ENCODE measurements around the gene AFF3.

Gene AFF3

DNA sequence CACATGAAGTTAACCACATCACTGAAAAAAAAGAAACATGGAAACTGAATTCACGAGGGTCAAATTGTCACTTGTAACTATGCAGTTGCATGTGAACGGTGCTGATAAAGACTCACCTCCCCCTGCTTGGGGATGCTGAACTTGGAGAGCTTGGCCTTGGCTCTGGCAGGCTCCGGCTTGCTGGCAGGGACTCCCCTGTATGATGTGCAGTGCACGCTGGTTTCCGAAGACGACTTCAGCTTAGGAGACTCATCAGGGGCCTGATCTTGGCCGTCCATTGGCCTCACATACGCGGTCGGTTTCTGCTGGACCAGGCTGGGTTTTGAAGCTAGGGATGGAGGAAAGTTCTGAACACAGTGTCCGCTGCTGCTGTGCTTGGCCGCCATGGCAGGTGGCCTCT is 135.9 kb downstream of the AFF3 start:
- DNase-seq (ENCODE audit: low read depth) = no peak

DNA sequence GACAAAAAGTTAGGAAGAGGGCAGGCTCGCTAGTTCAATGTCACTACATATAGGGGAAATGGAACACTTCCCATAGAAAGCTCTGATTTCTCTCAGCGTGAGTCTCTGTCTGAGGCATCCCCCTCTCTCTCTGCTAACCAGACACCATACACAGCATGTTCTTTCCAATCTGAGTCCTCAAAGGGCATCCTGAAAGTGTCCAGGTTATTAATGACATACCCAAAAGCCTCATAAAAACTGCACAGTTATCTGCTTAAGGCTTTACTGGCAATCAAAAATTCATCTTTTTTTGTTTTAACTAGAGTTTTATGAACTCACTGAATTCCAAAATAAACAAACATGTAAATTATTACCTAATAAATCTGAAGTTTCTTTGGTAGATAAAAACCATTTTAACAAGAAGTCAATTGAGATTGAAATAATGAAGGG is 137.4 kb downstream of the AFF3 start:
- no peak for DNase-seq (ENCODE audit: low read depth)

DNA sequence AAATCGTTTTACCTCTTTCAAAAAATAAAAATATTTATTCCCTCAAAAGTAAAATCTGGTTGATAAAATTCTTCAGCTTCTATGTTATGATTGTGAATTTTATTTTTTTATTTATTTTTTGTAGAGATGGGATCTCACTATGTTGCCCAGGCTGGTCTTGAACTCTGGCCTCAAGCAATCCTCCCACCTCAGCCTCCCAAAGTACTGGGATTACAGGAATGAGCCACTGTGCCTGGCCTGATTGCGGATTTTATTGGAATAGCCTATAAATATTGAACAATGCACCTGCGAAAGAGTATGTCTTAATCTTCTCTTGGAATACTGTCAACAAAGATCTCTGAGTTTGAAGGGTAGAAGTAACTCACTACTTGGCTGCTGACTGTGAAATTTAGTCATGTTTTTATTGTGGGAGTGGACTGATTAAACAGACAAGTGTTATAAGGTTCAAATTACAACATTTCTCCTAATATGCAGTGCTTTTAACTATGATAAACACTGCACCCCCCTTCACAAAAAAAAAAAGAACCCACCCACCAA is 138.0 kb downstream of the AFF3 start:
- no peak for DNase-seq (ENCODE audit: low read depth)

DNA sequence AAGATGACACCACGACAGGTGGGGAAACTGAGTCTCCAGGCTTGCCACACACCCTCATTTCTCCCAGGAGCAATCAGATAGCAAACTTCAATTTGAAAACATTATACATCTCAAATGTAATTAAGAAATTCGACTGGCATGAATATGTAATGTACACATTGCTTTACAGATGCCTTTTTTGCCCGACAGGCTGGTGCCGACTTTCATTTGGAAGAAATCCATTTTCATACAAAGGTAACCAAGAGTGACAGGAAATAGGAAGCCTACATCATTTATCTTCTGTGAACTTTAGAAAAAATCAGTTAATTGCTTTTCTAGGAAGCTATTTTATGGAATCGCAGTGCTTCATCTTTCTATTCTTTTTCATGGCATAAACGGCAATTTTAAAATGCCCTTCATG is 140.3 kb downstream of the AFF3 start:
- DNase-seq (ENCODE audit: low read depth) = no peak

DNA sequence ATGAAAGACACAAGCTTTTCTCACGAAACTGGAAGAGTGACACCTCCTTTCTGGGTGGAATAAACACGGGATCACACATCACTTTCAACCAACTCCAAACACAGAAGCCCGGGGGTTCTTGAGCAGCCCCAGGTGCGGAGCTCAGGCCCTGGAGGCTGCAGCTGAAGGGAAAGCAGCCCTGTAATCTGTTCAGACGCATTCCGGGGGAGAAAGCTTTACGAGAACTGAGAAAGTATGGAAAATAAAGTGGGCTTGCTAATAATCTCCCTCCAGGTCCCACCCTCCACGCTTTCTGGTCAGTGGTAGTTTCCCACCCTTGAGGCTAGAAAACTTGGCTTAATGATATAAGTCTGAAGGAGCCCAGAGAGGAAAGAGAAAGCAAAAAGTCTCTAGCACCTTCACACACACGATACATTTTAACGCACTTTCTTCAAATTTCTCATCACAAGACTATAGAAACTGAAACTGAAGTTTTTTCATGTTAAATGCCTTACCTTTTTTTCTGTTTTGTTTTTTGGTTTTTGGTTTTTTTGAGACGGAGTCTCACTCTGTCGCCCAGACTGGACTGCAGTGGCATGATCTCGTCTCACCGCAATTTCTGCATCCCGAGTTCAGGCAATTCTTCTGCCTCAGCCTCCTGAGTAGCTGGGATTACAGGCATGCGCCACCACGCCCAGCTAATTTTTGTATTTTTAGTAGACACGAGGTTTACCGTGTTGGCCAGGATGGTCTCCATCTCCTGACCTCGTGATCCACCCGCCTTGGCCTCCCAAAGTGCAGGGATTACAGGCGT is 141.3 kb downstream of the AFF3 start:
- DNase-seq (ENCODE audit: low read depth) = no peak

DNA sequence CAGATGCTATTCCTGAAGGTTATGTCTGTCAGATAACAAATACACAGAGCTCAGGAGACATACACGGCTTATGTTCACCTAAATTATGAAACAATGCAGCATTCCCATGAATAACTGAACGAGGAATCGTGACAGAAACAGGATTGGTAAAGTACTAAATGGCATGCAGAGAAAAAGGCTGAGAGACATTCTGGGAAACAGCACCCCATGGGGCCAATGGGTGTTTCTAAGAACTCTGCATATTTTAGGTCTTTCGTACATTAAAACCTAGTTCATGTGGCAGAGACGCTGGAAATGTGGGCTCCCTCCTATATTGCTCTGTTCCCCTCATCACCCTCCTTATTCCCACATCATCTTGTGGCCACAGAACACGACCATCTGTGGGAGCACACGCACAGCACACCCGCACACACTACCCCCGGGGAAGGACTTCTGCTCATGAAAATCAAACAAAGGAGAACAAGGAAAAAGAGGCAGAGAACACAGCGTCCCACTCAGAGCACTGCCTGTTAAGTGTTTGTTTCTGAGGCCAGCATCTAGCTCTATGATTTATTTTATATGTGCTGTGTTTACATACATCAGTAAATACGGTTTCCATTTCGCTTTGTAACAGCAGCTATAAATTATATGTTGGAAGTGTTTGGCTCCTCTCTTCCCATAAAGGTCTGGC is 143.6 kb downstream of the AFF3 start:
- no peak for DNase-seq (ENCODE audit: low read depth)

DNA sequence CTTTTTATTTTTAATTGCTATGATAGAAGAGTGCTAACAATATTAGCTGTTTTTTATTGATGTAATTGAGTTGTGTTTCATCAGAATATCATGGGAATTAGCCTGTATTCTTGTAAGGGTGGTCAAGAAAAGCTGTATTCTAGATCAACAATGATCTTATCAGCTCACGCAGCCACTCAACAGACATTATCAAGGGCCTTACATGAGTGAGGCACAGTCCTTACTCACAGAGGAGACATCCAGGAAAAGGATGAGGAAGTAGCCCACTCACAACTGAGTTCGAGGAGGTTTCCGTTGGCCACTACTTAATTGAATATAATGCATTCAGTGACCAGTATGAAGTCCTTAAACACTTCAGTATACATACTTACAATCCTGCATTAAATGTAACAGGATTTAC is 152.5 kb downstream of the AFF3 start:
- no peak for DNase-seq (ENCODE audit: low read depth)

DNA sequence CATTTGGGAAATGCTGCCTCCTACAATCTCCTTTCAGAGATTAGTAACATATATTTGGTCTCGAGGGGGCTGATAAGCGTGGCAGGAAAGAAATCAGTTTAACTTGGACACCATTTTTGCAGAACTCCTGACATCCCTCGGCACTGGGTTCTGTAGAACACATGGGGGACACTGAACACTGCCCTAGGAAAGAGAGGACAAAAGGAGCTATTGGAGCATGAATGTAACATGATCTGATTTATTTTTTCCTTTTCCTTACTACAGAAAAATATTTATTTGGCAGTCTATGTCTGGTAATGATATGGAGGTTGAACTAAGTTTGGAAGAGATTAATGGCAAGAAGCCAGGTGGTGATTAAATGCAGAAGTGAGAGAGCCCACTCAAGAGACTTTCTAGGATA is 153.8 kb downstream of the AFF3 start:
- no peak for DNase-seq (ENCODE audit: low read depth)

DNA sequence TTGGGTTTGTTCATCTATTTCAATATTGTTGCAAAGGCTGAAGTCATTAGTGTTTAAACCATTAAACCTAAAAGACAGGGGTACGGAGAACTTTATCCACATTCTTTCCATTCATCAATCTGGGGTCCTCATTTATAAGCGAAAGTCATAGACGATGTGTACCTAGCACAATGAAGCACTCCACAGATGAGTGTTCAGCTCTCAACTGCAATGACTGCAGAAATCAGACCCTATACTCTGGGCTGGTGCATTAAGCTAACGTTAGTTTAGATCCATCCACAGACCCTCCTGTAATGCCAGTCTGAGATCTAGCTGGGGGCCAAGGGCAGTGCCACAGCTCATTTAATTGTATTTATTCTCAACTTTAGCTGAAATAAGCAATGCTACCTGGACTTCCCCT is 155.2 kb downstream of the AFF3 start:
- DNase-seq (ENCODE audit: low read depth) = no peak

DNA sequence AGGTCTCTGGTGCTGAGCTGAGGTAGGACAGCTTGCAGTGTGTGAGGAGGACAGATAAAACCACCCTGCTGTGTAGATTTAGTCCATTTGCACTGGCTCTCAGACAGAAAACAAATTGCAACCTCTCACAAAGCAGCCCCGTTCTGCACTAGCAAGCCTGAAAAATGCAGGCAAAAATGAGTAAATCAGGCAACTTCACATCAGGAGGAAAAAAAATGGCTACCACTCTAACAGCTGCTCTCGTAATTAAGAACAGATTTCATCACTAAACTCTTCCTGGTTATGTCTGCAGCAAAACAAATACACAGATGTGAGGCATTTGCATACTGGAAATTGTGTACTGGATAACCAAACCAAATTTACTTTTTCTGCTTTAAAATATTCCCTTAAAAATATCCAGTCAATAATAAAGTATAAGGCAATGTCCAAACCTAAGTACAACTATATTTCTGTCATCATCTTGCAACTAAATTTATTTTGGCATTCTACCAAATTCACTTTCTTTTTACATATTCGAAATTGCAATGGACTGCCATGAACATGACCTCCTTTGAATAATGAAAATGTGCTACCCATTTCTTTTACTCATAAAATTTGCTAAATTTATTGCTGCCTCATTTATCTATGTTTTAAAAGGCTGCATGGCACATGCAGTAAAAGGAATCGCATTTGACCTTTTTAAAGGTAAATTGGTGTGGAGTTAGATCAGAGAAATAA is 157.4 kb downstream of the AFF3 start:
- DNase-seq (ENCODE audit: low read depth) = no peak

DNA sequence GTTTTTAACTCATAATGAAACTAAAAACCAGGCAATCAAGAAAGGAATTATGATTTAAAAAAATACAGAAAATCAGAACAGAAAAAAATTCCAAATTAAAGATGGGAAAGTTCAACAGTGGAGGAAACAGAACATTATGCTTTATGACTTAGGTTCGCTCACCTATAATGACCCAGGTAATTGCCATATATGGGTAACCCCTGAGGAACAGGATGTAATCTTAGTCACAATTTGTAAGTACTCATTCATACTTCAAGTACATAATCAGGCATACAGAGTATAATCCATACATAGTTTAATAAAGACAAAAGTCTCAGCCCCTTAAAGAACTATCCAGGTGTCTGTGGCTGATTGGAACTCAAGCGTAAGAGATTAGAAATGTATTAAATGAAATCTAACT is 159.6 kb downstream of the AFF3 start:
- no peak for DNase-seq (ENCODE audit: low read depth)

DNA sequence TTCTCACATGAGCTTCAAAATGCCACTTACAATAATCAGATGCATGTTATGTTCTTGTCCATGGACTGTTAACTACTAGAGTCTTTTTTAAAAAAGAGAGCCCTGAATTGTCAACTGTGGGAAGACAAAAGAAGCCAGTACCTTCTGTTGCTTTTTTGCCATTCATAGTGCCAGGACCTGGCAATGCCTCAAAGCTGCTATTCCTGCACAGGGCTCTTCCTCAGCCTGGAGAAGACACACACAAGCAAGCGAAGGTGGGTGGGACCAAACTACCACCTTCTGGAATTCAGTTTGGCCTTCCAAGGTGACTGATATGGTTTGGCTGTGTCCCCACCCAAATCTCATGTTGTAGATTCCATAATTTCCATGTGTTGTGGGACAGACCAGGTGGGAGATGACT is 160.6 kb downstream of the AFF3 start:
- DNase-seq (ENCODE audit: low read depth) = no peak

DNA sequence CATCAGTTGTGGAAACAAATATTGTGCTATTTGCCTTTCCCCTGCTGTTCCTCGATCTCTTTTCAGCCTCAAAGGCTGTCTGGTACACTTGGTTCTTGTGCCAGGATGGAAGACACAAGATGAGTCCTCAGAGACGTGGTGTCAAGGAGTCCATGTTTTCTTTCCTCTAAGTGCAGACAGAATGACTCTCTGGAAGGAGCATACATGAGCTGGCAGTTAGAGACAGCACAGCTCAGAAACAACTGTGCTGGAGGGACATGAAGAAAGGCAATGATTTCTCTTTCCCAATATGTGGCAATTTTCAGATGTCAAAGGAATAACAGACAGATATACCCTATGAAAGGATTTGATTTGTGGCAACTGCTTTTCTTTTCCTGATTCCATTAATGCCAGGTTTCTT is 162.2 kb downstream of the AFF3 start:
- DNase-seq (ENCODE audit: low read depth) = no peak

DNA sequence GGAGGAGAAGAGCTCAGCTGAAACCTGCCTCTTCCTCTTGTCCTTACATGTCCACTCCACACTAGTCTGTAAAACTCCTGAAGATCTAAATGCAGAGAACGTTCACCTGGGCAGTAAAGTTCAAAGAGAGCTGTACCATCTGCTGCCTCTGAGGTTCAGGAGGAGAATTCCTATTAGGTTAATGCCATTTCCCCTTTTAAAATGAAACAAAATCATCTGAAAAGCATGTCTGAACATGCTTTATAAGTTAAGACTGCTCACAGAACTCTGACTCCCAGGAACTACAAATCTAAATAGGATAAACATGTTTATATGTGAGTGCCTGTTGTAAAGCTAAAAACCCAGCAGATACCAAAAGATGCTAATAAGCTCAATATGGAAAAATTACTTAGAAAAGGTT is 164.4 kb downstream of the AFF3 start:
- DNase-seq (ENCODE audit: low read depth) = no peak

DNA sequence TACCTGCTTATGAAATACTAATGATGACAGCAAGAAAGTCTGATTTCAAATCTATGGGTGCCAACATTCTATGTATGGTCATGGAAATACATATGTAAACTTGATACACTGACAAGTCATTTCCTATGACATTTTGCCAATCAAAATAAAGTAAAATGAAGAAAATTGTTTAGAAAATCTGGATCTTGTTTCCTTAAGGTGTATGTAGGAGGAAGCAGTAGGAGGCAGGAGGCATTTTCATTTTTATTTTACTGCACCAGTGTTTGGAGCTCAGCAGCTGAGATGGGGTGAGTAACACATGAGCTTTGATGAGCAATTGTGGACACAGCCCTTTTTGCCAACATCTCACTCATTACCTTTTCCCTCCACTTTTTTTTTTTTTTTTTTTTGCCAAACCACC is 167.0 kb downstream of the AFF3 start:
- DNase-seq (ENCODE audit: low read depth) = no peak

DNA sequence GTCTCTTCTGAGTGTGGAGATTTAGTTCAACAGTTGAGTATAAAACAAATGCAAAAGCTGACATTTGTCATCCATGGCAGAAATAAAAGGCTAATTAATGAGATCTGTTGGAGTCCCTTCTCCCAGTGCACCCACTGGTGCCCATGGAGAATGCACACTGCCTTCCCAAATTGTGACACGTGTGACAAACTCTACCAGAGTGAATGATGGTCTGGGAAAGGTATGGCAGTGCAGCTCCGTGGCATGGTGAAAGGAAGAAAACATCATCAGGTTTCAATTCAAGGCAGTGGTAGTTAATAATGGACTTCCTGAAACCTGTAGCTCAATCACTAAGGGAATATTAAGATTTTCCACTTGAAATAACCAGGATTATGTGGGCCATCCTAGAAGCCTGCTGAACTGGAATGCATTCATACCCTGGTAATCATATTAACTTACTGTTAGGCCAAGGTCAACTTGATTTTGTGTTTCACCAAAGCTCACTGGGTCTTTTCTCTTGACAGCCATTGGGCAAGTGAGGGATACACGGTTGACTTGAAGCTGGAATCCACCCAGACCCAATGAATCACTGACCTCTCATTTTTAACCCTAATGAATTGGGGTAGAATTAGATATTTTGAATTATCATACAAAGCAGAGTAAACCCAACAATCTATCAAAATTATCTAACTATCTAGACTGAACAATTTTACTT is 167.6 kb downstream of the AFF3 start:
- no peak for DNase-seq (ENCODE audit: low read depth)

DNA sequence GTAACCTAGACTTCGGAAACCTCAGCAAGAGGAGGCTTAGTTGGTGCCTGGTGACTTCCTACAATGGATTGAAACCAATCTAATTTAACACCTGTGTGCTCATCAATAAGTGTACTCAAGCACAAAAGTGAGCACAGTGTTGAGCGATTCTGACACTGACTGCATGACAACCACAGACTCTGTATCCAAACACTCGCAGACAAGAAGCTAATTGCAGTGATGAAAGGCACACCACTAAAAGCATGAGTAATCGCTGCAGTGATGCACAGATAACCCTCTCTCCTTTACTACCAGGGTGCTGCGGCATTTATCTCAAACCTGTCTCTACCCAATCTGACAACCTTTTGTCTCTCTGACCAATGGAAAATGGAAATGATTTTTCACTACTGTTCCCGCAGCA is 168.1 kb downstream of the AFF3 start:
- DNase-seq (ENCODE audit: low read depth) = no peak

DNA sequence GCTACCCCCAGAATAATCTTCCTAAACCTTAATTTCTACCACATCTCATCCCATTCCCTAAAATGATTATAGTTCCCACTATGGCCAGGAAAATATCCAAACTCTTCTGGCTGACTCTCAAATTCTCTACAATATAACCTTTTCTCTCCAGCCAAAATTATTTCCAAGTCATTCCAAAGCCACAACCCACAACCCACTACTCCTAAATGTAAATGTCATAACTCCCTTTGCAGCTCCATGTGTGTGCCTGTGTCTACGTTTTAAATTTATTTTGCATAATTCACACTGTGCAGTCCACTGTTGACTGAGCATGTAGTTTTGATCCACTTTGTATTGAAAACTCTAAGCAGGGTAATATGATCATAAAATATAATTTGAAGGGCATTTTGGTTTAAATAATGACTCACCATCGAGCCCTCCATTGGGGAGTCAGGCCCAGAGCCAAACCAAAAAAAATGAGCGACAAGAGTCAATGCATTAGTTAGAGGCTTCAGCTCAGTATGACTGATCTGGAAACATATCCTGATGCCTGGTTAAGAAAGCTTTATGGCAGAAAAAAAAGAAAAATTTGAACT is 171.0 kb downstream of the AFF3 start:
- DNase-seq (ENCODE audit: low read depth) = no peak

DNA sequence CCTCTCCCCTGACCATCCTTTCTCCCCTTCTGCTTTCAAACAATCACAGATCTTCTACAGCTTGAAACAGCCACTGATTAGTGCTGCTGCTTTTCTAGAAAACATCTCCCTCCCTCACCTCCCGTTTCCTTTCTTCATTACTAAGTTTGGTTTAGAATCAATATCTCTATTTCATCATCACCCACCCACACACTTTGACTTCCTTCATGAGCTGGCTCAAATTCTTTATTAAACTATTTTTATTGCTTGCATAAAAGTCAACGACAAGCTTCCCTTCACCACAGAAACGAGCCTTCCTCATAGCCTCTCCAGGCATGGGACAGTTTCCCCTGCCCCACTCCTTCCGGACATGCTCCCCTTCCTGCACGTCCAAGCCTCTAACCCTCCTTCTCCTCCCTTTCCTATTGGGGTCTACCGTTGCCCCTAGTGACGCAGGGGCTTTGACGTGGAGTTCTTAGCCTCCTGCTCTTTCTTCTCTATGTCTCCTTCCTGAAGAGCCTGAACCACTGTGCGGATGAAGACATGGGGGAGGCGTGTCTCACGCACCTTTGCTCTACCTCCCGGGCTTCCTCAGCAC is 172.0 kb downstream of the AFF3 start:
- DNase-seq (ENCODE audit: low read depth) = no peak

DNA sequence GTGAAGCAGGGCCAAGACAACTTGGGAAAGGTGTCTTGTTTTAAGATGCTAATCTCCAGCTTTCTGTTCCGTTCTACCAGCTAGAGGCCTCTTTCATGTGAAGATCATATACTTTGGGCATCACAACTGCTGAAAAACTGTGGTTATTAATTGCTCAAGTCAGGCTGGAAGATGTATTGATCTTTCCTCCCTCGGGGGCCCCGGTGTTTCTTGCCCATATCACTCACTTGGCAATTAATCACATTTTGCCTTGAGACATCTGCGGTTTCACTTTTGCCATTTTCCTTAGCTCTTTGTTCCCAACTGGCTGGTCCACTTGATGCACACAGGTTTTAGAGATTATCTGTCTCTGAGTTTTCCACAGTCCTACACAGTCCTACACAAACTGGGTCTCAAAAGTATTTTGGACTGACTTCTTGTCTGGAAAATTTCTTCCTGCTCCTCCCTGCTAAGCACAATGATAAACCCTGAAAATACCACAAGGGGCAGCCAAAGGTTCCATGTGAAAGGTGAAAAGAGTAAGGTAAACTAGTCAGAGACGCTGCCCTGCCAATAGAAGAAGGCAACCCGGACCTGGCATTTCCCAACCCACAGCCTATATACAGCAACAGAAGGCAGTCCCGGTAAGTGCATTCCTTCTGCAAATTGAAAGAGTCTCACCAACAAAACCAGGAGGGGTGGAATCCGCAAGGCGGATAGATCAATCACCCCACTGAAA is 181.0 kb downstream of the AFF3 start:
- DNase-seq (ENCODE audit: low read depth) = no peak

DNA sequence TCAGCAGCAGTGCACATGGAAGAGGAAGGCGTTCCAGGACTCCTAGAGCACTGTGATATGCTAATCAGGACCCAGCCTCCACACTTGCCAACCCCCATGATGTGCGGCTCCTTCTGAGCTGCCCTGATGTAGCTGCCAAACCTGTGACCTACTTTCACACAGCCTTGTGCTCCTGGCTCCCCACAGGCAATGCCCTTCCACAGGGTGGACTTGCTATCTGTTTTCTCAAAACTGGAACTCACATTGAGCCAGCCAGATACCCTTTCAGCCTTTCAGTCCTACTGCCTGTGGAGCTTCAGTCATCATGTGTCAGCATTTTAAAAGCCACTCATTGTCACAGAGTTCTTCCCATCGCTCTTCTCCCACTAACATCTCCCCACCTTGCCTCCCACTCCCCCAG is 181.6 kb downstream of the AFF3 start:
- DNase-seq (ENCODE audit: low read depth) = no peak

Data from stimulated activated CD8-positive, alpha-beta memory T cell treated with anti-CD3 and anti-CD28 coated beads, Interleukin-12 subunit alpha, Interleukin-12 subunit beta, amount 100 ng/mL, for 4 hours (primary cell).